Tibial artery (tissue), 4 donors: Measurements from ENCODE around the gene ZNG1B.
A peak's percentile ranks its signal among the peaks of the same experiment; 100 is the strongest.
"Not testable (repeated sequence)": the region's sequence is repeated elsewhere in the genome, so short reads cannot be mapped to it uniquely, and the experiment has no call there.

ENCODE experiments used
- DNase-seq, 2 donors: peaks; one replicate each; pipeline ENCODE4 v3.0.0-alpha.2; 2019
- H3K27ac ChIP-seq, 2 donors: fragments of 200-600 bp; sonication (generic) in 1 of 2; 1 replicate in 1 of 2; 2 replicates in 1 of 2; pipeline ENCODE4 v1.5.1; 2018 to 2019; ENCODE audit warnings: mild to moderate bottlenecking in 1 of 2
- H3K27me3 ChIP-seq, 2 donors: fragments of 200-600 bp; sonication (generic) in 1 of 2; one replicate each; pipeline versions ENCODE4 v1.5.1 to v1.6.0; 2016 to 2019
- H3K36me3 ChIP-seq, 3 donors: fragments of 200-600 bp; sonication (generic) in 2 of 3; one replicate each; pipeline ENCODE4 v1.5.1; 2016 to 2019; ENCODE audit warnings: mild to moderate bottlenecking in 2 of 3
- H3K4me1 ChIP-seq, 4 donors: fragments of 200-600 bp; sonication (generic) in 2 of 4; 1 replicate in 3 of 4; 2 replicates in 1 of 4; pipeline ENCODE4 v1.5.1; 2016 to 2019
- H3K4me3 ChIP-seq, 2 donors: fragments of 200-600 bp; sonication (generic) in 1 of 2; 1 replicate in 1 of 2; 2 replicates in 1 of 2; pipeline ENCODE4 v1.5.1; 2018 to 2019; ENCODE audit warnings: mild to moderate bottlenecking in 2 of 2
- H3K9me3 ChIP-seq, 3 donors: fragments of 200-600 bp; sonication (generic) in 1 of 3; one replicate each; pipeline ENCODE4 v1.5.1; 2016 to 2019
- intact Hi-C: fragments of 100-400 bp; cut with DNase I; formaldehyde crosslinking; loops from one replicate; pipeline ENCODE4 v1.15.0; 2023; ENCODE audit warnings: low total_unique reads
- TF ChIP-seq, protein P1 (sequence below), 2 experiments: fragments of 200-600 bp in 1 of 2; fragments of 450-650 bp in 1 of 2; IDR thresholded peaks; one replicate each; pipeline ENCODE4 v1.5.1; 2017 to 2019; ENCODE audit warnings: antibody characterized with exemption in 2 of 2, mild to moderate bottlenecking in 1 of 2, moderate library complexity in 1 of 2

Gene ZNG1B

DNA sequence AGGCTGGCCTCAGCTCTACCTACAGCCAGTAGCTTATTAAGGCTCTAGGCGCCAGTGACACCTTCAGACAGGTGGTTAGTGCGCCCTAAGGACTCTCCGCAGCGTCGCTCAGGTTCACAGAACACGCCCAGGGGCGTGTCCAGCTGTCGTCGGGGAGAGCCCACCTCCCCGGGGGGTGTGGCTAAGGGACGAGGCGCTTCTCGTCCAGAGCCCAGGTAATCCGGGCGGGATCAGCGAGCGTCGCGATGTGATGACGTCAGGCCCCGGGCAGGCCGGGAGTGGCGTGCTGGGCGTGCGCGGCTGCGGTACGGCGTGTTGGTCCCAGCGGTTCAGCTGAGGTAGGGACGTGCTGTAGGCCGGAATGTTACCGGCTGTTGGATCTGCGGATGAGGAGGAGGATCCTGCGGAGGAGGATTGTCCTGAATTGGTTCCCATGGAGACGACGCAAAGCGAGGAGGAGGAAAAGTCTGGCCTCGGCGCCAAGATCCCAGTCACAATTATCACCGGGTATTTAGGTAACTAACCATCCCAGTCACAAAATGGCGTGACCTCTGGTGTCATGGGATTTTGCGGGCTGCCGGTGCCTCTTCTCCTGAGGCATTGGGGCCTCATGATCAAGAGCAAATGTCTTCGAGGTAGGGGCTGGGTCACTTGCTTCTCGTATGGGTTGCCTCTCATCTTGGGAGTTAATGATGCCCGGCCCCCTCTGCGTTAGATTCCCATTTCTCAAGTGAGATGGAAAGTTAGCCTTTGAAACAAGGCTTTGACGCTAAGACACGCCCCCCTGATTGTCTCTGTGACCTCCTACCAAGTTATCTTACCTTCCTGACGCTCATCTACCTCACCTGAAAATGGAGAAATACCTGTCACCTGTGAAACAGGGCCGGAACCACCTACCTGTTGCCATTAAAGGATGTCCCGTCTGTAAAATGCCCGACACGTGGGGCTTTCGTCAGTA is at the start of gene ZNG1B:
Gene ZNG1B, plus strand, starts transcription at position 184 of the 958 bp plus-strand sequence. Its CDS starts 178 bp downstream, at position 362.
- H3K4me3 ChIP-seq = peak within 1 kb of the TSS; percentile 53 to 55
- intact Hi-C loops, H3K4me1 ChIP-seq, H3K36me3 ChIP-seq, H3K27me3 ChIP-seq, H3K9me3 ChIP-seq: not testable (repeated sequence)
- peak; percentile 35 to 78 for DNase-seq
- H3K27ac ChIP-seq = peak within 1 kb of the TSS; percentile 77 to 79

DNA sequence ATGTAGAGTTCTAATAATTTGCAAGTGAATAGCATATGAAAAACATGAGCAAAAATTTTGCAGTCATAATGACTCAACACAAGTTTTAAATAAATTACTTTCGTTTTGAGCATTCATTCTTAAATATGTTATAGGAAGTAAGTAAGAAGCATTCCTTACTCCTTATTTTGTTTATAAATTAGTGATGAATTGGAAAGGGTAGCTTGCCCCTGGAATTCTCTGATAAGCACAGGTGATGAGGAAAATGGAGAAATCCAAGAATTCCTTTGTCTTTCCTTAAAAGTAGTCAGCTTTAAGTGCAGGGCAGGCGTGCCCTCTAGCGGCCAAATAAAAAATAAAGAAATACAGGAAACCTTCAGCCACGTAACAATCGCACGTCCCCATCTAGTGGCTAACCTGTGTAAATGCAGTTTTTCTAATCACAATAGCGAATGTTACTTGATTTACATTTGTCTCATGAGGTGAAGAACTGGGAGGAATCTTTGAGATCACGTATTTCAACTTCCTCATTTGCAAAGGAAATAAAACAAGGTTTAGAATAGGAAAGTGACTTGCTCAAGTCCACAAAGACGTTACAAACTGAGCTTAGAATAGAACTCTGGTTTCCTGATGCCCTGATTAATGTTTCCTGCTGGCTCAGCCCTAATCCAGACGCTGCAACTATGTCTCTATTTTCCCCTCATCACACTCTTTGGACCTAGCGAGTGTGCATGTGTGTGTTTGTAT is 47.2 kb upstream of the ZNG1B start:
- Histone ChIP-seq H3K27ac (no peak overlapping the region), H3K4me3 (peak overlapping the region; percentile 21 to 25)

DNA sequence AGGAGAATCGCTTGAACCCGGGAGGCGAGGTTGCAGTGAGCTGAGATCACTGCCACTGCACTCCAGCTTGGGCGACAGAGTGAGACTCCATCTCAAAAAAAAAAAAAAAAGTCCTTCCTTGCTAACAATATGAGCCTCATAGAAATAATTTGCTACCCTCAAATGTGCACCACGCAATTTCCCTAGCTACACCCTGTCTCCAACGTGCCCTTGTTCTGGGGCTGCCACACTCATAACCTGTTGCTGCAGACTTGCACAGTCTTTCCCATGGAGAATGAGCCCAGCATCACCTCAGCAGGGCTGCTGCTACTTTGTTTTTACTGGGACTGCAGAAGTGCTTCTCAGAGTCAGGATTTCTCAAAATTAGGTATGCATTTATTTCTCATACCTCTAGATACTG is 46.4 kb upstream of the ZNG1B start:
- H3K4me1 ChIP-seq = peaks cover 0 to 3% (median 0%) of the 10 kb centered on the region in 4 donors
- no peaks in the 10 kb centered on the region for H3K36me3 ChIP-seq
- TF ChIP-seq, protein P1, sequence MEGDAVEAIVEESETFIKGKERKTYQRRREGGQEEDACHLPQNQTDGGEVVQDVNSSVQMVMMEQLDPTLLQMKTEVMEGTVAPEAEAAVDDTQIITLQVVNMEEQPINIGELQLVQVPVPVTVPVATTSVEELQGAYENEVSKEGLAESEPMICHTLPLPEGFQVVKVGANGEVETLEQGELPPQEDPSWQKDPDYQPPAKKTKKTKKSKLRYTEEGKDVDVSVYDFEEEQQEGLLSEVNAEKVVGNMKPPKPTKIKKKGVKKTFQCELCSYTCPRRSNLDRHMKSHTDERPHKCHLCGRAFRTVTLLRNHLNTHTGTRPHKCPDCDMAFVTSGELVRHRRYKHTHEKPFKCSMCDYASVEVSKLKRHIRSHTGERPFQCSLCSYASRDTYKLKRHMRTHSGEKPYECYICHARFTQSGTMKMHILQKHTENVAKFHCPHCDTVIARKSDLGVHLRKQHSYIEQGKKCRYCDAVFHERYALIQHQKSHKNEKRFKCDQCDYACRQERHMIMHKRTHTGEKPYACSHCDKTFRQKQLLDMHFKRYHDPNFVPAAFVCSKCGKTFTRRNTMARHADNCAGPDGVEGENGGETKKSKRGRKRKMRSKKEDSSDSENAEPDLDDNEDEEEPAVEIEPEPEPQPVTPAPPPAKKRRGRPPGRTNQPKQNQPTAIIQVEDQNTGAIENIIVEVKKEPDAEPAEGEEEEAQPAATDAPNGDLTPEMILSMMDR (IDR thresholded peaks at IDR 0.05) = no peak
- no peak for DNase-seq
- no peak overlapping the region for H3K4me3 ChIP-seq
- no peaks in the 10 kb centered on the region for H3K9me3 ChIP-seq
- intact Hi-C loops = no loop called here
- H3K27me3 ChIP-seq = no peaks in the 10 kb centered on the region
- H3K27ac ChIP-seq = no peak overlapping the region

More for the DNA sequence above, 47.2 kb upstream of the ZNG1B start:
- Histone ChIP-seq H3K4me1 (peaks cover 0 to 3% (median 0%) of the 10 kb centered on the region in 4 donors), H3K27me3 (no peaks in the 10 kb centered on the region), H3K36me3 (no peaks in the 10 kb centered on the region), H3K9me3 (no peaks in the 10 kb centered on the region)
- DNase-seq = peak in 1 of 2 donors; percentile 42
- TF ChIP-seq, protein P1 (IDR thresholded peaks at IDR 0.05) = peak; percentile 64 to 70
- intact Hi-C loops = no loop called here

DNA sequence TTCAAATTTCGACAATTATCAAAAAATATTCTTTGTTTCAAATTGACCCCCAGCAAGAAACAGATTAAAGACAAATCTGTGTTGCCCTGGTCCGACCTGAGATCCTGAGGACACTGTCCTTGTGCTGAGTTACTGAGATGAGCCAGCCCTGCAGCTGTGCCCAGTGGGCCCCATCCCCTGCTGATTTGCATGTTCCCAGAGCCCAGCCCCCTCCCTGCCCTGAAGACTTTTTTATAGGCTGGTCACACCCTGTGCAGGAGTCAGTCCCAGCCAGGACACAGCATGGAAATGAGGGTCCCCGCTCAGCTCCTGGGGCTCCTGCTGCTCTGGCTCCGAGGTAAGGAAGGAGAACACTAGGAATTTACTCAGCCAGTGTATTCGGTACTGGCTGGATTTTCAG is 31.4 kb upstream of the ZNG1B start:
- no peak for DNase-seq
- intact Hi-C loops = no loop called here
- H3K9me3 ChIP-seq = no peaks in the 10 kb centered on the region
- TF ChIP-seq, protein P1 (IDR thresholded peaks at IDR 0.05) = no peak
- H3K27me3 ChIP-seq = peaks cover 0 to 7% of the 10 kb centered on the region in 2 donors
- H3K36me3 ChIP-seq = no peaks in the 10 kb centered on the region
- H3K4me1 ChIP-seq = no peaks in the 10 kb centered on the region
- H3K27ac ChIP-seq = no peak overlapping the region
- no peak overlapping the region for H3K4me3 ChIP-seq

DNA sequence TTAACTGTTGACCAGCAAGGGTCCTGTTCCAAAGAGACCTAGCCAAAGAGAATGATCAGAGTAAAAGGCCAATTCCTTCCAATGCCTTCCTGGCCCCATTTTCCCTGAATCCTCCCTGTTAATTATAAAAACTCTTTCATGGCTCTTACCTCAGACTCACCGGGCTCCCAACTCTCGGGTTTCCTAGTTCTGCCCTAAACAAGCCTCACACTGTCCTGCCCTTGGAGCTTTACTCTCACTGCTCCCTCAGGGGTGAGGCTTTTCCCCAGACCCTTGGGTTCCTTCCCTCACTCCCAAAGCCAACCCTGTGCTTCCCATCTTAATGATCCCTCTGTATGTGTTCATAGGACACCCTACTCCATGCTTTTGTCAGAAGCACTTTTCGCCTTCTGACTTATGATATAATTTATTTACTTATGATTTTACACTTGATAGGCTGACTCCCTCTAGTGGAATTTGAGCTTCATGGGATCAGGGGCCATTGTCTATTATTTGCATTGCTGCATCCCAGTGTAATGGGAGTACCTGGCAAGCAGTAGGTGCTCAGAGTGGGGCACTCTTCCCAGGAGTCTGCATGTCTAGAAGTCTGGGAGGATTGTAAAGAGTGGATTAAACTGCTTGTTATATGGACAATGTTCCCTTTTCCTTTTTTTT is 29.9 kb upstream of the ZNG1B start:
- DNase-seq = no peak
- no peak overlapping the region for H3K27ac ChIP-seq
- intact Hi-C loops = no loop called here
- no peaks in the 10 kb centered on the region for H3K4me1 ChIP-seq
- H3K4me3 ChIP-seq = no peak overlapping the region
- H3K27me3 ChIP-seq = peaks cover 0 to 7% of the 10 kb centered on the region in 2 donors
- no peaks in the 10 kb centered on the region for H3K36me3 ChIP-seq
- TF ChIP-seq, protein P1 (IDR thresholded peaks at IDR 0.05) = no peak
- H3K9me3 ChIP-seq = no peaks in the 10 kb centered on the region

DNA sequence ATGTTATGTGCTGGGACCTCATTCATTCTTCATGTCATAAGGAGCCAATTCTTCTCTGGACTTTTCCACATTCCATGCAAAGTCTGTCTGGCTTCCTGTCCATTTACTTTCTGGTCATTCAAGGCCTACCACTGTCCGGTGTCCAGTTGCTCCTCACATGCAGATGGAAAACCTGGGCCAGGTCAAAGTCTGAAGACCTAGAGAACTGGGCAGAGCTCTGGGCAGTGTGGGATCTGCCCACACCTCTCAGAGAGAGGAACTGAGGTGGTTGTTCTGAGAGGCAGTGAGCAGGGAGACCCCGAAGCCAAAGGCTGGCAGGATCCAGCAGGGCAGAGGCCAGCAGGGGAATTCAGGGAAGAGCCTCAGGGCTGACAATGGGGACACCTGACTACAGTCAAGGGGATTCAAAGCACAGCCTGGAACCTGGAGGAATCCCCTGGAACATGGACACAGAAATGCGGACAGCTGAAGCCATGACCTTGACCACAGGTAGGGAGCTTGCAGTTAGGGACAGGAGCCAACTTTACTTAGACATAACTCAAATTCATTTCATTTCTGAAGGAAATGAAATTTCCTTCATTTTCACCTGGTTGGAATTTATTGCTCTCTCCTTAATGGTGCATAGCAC is 25.7 kb upstream of the ZNG1B start:
- H3K4me3 ChIP-seq, DNase-seq, H3K27me3 ChIP-seq, H3K4me1 ChIP-seq, intact Hi-C loops, H3K27ac ChIP-seq, H3K36me3 ChIP-seq, H3K9me3 ChIP-seq: not testable (repeated sequence)

DNA sequence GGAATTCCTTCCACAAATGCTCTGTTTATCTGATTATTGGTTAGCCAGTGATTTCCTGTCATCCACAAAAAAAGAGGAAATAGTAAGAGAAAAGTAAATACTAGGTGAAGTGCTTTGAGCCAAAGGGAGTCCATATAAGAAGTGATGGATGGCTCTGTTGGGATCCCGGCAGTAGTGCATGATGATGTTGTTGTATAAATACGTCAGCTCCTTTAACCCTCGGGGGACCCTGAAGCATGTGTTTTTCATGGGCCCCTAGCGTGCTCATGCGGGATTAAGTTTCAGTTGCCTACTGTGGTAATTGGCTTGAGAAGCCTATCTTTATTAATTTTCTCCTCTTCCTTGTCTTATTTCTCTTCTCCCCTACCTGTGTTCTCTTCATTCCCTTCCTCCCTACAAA is 24.7 kb upstream of the ZNG1B start:
- H3K4me1 ChIP-seq, H3K4me3 ChIP-seq, H3K27ac ChIP-seq, H3K36me3 ChIP-seq, DNase-seq, H3K9me3 ChIP-seq, intact Hi-C loops, H3K27me3 ChIP-seq: not testable (repeated sequence)

DNA sequence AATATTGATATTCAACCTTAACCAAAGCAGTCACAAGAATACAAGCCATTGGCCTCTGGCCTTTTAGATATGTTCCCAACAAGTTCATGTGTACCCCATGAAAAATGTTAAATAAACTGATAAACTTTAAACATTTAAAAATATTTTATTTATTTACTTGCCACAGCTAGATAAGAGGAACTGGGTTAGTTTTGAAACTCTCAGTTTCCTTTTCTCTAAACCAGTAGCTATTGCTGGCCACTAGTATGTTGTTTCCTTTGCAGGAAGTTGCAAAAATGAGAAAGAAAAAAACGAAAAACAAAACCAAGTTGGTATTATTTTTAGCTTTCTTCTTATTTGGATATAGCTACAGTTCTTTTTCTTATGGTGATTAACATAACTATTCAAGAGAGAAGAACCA is 5.7 kb upstream of the ZNG1B start:
- H3K27me3 ChIP-seq, H3K4me1 ChIP-seq, H3K27ac ChIP-seq, H3K9me3 ChIP-seq, DNase-seq, H3K36me3 ChIP-seq, intact Hi-C loops, H3K4me3 ChIP-seq: not testable (repeated sequence)

DNA sequence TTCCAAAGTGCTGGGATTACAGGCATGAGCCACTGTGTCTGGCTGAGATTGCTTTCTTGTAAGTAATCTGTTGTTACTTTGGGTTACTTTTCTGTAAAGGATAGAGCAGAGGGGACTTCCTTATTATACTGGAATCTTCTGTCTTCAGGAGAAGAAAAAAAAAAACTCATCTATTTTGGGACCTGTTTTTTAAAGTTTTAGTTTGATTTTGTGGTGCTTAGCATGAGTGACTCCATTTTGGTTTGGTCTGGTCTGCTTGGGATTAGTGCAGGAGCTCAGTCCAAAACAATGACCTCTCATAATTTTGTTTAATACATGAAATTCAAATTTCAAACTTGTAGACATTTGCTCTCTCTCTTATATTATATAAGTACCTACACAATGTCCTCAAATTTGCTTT is 4.0 kb upstream of the ZNG1B start:
- H3K4me3 ChIP-seq, H3K27me3 ChIP-seq, H3K4me1 ChIP-seq, H3K27ac ChIP-seq, H3K9me3 ChIP-seq, intact Hi-C loops, DNase-seq, H3K36me3 ChIP-seq: not testable (repeated sequence)
